Stimulated activated CD8-positive, alpha-beta memory T cell treated with anti-CD3 and anti-CD28 coated beads, Interleukin-4, amount 100 ng/mL, for 4 hours (primary cell): ENCODE results near the gene SNRNP35.
"Not testable (repeated sequence)": the region's sequence is repeated elsewhere in the genome, so short reads cannot be mapped to it uniquely, and the experiment has no call there.

Experiments
- DNase-seq, 2 donors: peaks; one replicate each; pipeline ENCODE4 v3.0.0-alpha.2; 2020; ENCODE audit warnings: low read depth in 2 of 2, low spot score in 1 of 2

Gene SNRNP35

GRCh38 chr12:123488539-123489230 lies 30.7 kb downstream of the SNRNP35 start:
- no peak for DNase-seq

- DNase-seq: no peak
Observed at GRCh38 chr12:123489580-123489979, 31.6 kb downstream of the SNRNP35 start.

- no peak for DNase-seq
Observed at GRCh38 chr12:123490089-123490488, 32.1 kb downstream of the SNRNP35 start.

GRCh38 chr12:123491056-123491455 lies 33.1 kb downstream of the SNRNP35 start:
- DNase-seq: no peak

DNA sequence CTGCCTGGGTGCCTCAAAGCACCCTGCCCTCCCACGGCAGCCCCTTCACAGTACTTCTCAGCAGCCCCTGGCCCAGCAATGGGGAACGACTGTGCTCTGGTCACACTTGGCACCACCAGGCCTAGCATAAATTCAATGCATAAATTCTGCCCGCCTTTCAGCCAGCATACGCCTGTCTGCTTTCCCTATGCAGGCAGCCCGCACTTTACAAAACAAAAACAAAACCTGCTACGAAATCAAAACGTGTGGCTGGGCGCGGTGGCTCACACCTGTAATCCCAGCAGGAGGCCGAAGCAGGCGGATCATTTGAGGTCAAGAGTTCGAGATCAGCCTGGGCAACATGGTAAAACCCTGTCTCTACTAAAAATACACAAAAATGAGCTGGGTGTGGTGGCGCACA lies 33.5 kb downstream of the SNRNP35 start:
- DNase-seq: no peak

GRCh38 chr12:123492339-123493039 lies 34.5 kb downstream of the SNRNP35 start:
- DNase-seq: not testable (repeated sequence)

DNA sequence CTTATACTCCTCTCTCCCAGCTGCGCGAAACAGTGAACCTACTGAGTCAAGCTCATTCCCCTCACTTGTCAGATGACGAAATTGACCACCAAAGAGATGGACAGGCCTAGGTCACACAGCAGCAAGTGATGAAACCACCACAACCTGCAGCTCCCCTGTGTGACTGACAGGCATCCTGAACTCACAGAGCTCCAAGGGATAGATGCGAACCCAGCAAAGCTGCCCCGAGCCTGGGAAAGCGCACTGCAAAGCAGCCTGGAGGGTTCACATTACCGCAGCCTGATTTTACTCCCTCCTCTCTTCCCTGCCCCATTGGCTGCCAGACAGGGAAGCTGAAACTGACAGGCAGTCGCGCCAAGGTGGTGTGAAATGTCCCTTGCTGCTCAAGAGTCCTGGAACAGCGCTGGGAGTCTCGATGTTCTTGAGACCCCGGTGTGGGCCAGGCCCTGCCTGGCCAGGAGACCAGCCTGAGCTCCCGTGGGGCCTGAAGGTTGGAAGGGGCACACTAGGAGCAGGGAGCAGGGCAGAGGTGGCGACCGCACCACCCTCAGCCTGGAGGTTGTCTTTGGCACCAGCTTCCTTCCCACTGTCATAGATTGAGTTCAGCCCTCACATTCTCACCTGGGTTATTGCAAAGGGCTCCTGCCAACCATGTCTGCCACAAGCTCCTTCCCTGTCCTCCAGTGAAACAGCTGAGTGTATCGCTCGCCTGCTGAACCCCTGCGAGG lies 36.3 kb downstream of the SNRNP35 start:
- no peak for DNase-seq

DNA sequence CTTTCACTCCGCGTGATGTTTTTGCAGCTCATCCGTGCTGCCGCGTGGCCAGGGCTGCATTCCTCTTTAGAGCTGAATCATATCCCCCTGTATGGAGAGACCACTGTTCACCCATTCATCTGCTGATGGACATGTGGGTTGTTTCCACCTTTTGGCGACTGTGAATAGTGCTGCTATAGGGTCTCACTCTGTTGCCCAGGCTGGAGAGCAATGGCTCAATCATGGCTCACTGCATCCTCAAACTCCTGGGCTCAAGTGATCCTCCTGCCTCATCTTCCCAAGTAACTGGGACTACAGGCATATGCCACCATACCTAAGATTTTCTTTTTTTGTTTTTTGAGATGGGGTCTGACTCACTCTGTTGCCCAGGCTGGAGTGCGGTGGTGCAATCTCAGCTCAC lies 39.1 kb downstream of the SNRNP35 start:
- no peak for DNase-seq

DNA sequence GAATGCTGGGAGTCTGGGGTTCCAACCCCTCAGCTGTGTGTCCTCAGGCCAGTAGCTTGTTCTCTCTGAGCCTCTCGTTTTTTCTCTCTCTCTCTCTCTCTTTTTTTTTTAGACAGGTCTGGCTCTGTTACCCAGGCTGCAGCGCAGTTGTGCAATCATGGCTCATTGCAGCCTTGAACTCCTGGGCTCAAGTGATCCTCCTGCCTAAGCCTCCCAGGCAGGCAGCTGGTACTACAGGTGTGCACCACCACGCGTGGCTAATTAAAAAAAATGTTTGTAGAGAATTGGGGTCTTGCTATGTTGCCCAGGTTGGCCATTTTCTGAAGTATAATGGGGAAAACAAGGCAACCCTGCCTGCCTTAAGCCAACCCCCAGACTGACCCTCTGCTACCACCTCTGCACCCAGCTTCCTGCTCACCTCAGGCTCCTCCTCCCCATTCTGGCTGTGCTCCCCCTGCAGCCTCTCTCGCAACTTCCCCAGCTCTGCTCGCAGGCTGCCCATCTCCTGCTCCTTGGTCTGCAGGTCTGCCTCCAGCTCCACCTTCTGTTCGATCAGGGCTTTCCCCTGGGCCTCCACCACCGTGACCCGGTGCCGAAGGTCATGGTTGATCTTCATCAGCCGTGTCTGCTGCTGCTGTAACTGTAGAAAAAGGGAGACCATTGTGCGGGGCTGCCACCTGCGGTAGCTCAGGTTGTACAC lies 40.3 kb downstream of the SNRNP35 start:
- no peak for DNase-seq

GRCh38 chr12:123499332-123499731 lies 41.4 kb downstream of the SNRNP35 start:
- DNase-seq: no peak

DNA sequence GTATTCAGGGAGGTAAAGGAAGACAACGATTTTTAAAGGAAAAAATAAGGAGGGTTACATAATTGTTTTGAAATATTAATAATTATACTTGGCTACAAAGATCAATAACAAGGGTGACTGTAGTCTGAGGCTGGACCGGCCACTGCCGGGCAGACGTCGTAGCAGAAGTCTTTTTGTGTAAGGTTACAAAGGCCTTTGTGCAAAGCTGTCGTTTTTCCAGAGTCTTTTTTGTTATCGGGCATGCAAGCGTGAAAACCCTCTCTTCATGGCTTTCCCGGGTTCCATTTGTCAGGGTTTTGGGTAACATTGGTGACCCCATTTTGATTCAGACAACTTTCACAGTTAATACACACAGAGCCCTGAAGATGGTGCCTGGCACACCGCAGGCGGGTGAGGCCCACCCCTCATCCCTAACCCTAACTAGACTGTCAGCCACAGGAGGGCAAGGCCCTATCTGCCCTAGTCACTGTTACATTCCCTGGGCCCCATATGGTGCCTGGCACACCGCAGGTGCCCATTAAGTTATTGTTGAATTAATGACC lies 44.3 kb downstream of the SNRNP35 start:
- DNase-seq: no peak

DNA sequence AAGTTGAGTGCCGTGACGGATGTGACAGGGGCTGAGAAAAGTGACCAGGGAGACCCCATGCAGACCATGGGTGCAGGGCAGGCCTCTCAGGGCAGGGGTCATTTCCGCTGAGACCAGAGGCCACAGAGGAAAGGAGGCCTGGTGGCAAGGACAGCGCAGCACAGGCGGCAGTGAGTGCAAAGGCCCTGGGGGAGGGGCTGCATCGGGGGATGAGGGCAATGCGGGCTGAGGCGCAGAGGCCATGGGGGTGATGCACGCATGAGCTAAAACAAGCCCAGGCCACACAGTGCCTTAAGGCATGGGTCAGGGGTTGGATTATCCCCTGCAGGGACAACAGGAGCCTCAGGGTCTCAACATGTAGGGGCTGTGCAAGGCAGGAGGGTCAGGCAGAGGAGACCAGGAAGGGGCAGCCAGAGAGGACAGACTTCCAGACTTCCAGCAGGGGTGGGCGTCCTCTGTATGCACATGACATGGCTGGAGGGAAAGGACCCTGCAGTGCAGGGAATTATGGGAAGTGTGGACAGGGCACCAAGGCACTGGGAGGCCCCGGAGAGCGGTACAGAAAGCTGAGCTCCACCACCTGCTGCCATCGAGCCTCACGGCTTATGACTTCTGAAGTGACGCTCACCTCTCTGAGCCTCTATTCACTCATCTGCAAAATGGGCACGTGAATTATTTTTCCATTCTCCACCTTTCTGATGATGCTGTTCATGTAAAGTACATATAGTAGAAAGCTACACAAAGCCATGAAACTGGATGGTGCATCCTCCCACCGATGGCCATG lies 48.3 kb downstream of the SNRNP35 start:
- DNase-seq: no peak

- no peak for DNase-seq
Observed at GRCh38 chr12:123506843-123507236, 48.9 kb downstream of the SNRNP35 start.

GRCh38 chr12:123512838-123513665 lies 55.1 kb downstream of the SNRNP35 start:
- DNase-seq: no peak

DNA sequence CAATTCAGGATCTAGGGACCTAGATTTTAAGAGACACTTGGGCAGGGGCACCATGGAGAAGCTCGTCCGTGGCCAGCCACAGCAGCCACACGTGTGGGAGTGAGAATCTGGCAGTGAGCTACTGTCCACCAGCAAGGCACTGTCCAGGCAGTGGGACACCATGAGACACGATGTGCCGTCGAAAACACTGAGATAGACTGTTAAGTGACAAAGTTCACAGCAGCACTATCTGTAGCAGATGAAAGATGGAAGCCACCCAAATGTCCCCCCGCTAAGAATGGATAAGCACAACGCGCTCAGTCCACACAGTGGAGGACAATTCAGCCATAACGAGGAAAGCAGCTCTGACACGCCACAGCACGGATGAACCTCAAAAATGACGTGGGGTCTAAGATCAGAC lies 55.9 kb downstream of the SNRNP35 start:
- DNase-seq: no peak

- DNase-seq: not testable (repeated sequence)
Observed at GRCh38 chr12:123514582-123515221, 56.8 kb downstream of the SNRNP35 start.

DNA sequence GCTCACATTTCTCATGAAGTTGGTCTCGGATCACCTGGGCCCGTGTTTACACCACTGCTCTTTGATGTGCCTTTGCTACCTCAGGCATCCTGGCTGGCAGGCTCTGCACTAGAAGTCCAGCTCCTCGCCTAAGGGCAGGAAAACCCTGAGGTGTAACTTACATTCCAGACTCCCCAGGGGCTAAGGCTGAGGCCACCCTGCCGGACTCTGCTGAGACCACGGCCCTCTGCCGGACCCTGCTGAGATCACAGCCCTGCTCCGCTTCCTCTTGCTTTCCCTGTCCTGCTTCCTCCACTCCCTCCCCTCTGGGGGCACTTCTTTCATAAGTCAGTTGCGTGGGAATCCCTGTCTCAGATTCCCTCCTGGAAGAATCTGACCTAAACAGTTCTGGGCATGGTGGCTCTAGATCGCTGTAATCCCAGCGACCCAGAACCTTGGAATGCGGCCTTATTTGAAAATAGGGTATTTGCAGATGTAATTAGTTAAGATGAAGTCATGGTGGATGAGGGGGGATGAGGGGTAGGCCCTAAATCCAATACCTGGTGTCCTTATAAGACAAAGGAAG lies 58.4 kb downstream of the SNRNP35 start:
- no peak for DNase-seq
